Measurements from ENCODE around the gene APEX1.

APEX1 gene

DNA sequence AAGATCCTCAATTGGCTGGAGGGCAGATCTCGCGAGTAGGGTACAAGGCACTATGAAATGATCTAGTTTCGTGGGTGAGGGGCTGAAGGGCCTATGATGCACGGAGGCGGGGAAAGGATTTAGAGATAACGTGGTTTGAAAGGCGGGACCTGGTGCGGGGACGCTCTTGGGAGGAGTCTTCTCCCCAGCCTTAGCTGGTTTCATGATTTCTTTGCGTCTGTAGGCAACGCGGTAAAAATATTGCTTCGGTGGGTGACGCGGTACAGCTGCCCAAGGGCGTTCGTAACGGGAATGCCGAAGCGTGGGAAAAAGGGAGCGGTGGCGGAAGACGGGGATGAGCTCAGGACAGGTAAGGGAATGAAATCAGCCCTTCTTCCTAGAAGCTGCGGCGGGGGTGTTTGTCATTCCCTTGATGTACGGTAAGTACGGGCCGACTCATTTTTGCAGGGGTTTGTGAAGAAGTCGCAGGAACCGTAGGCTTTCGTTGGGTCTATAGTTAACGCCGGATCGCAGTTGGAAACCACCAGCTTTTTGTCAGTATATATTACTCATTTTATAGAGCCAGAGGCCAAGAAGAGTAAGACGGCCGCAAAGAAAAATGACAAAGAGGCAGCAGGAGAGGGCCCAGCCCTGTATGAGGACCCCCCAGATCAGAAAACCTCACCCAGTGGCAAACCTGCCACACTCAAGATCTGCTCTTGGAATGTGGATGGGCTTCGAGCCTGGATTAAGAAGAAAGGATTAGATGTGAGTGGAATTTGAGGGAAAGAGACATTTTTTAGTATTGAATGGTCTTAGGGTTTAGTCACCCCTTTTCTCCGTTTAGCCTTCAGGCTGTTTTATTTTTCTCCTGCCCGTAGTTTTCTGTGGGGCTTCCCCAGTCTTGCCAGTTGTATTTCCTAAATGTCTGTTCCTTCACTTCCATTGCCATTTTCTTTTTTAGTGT lies 602 bp downstream of the APEX1 start:
- H3K27ac ChIP-seq, result peak overlapping the region; percentile 93
- TF ChIP-seq, protein P1, sequence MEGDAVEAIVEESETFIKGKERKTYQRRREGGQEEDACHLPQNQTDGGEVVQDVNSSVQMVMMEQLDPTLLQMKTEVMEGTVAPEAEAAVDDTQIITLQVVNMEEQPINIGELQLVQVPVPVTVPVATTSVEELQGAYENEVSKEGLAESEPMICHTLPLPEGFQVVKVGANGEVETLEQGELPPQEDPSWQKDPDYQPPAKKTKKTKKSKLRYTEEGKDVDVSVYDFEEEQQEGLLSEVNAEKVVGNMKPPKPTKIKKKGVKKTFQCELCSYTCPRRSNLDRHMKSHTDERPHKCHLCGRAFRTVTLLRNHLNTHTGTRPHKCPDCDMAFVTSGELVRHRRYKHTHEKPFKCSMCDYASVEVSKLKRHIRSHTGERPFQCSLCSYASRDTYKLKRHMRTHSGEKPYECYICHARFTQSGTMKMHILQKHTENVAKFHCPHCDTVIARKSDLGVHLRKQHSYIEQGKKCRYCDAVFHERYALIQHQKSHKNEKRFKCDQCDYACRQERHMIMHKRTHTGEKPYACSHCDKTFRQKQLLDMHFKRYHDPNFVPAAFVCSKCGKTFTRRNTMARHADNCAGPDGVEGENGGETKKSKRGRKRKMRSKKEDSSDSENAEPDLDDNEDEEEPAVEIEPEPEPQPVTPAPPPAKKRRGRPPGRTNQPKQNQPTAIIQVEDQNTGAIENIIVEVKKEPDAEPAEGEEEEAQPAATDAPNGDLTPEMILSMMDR (conservative IDR thresholded peaks at IDR 0.05), result no peak
- TF ChIP-seq ZFX (IDR thresholded peaks at IDR 0.05), result 0 out of 2 replicates have a peak, but pooled peaks have one; percentile 7

- no peak overlapping the region for H3K27ac ChIP-seq
- TF ChIP-seq, protein P1 (conservative IDR thresholded peaks at IDR 0.05), result no peak
- no peak for TF ChIP-seq ZFX (IDR thresholded peaks at IDR 0.05)
Measured at GRCh38 chr14:20456971-20457370, 1.9 kb downstream of the APEX1 start.

DNA sequence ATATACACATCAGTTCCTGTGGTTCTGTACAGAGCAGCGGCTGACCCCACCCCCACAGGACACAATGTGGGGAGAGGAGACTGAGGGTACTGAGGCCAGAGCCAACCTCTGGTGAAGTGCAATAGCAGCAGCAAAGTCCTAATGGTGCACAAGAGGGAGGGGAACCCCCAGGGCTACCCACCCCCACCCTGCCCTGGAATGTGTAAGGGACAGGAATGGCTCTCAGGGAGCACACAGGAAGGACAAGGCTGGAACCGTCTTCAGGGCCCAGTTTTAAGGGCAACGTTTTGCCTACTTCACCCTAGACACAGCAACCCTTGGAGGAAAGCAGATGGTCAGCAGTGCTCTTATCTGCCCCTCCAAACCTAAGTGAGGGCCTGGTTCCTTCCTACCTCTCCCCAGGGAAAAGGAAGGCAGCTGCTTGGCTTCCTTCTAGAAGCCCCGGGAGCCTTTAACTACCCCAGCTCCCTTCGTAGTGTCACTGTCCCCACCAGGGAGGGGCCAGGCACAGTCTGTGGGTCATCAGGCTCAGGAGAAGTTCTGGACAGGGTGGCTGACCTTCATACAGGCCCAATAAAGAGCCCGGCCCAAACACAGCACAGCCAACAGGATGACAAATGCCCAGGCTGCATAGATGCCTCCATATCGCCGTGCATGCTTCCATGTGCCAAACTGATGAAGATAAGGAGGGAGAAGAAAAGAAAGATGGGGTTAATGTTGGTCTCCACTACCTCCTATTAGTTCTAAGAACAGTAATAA lies 3.2 kb downstream of the APEX1 start:
- 0 out of 2 replicates have a peak overlapping the region, but pooled peaks have one; percentile 6 for H3K27ac ChIP-seq
- no peak for TF ChIP-seq ZFX (IDR thresholded peaks at IDR 0.05)
- TF ChIP-seq, protein P1 (conservative IDR thresholded peaks at IDR 0.05), result no peak

DNA sequence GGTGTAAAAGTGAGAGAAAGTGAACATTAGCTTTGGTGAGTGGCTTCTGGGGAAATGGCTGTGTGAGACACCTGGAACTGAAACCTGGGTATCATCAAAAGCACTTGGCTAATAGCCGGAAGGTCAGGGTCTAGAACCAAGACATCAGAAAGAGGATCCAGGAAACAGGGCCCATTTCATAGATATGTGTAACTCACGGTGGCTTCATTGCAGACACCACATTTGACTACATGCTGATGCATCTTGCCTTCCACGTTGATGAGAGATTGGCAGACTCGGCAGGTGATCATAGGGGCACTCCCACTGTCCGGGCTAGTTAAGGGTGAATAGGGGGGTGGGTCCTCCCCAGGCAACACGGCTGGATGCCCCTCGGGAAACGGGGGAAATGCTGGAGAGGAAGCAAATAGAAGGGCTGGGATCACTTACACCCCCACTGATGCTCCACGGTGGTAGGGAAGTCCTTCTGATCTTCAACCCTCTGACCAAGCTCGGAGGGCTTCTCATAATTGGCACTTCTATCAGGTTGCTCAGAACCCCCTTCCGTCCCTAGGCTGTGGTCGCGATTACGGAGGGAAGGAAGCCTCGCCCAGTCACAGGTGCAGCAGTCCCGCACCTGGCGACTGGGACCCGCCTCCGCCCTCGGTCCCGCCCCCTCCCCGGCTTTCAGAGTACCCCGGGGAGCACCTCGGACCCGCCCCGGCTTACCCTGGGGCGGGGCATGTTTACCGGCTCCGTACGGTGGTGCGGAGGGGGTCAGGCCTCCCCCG lies 5.6 kb downstream of the APEX1 start:
- no peak for TF ChIP-seq ZFX (IDR thresholded peaks at IDR 0.05)
- TF ChIP-seq, protein P1 (conservative IDR thresholded peaks at IDR 0.05), result no peak

GRCh38 chr14:20461225-20462141 lies 6.5 kb downstream of the APEX1 start, which contains the start of gene PIP4P1:
PIP4P1 (minus strand) TSS chr14:20461434; CDS start chr14:20461325, 109 bp downstream.
- H3K27ac ChIP-seq, result peak within 1 kb of the TSS; percentile 87
- TF ChIP-seq, protein P1 (conservative IDR thresholded peaks at IDR 0.05), result no peak
- peak; percentile 24; the same call in 1 of the 2 replicates for TF ChIP-seq ZFX (IDR thresholded peaks at IDR 0.05)

More for the DNA sequence above, 5.6 kb downstream of the APEX1 start:
- H3K27ac ChIP-seq, result peak overlapping the region; percentile 87

DNA sequence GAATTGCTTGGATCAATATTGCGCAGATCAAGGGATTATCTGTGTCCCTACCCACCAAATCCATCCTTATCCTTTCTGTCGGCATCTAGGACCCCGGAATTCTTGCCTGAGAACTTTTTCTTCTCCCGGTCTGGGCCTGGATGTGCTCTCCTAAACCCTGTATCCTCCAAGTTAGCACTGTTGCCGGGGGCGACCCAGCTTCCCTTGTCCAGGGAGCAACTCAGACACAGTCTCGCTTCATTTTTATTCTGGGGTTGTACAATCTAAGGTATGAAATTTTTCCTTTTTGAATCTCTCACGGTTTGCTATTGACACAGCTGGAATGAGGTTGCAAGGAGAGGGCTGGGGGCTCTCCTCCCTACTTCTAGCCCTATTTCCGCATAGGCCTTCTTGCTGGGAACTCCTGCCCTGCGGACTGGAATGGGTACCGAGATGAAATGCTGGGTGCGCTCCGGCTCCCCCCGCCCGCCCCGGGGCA lies 13.8 kb downstream of the APEX1 start:
- TF ChIP-seq ZFX (IDR thresholded peaks at IDR 0.05), result no peak
- TF ChIP-seq, protein P1 (conservative IDR thresholded peaks at IDR 0.05), result no peak

More for the DNA sequence above, 13.8 kb downstream of the APEX1 start:
- H3K27ac ChIP-seq, result peak overlapping the region; percentile 89

Data from C4-2B (cell line).